ENCODE data around the gene UNK. TPM values are rescaled to one million over a fixed set of nuclear protein-coding genes. Genes with fewer than 3 reads are reported as not detected.

The UNK gene
- total and polyA plus RNA-seq, 7 experiments from 2014 or later = 21.5 to 49.8 (median 39.7) TPM

GRCh38 chr17:75739801-75740200, 44.8 kb upstream of the UNK start:
- Histone ChIP-seq H3K9me3 (ENCODE audit: control insufficient read depth in 2 of 3, low read length in 3 of 3) (no peaks in the 10 kb centered on the region), H3K4me1 (ENCODE audit: control insufficient read depth in 2 of 2, insufficient read depth in 2 of 2, low read length in 2 of 2) (no peaks in the 10 kb centered on the region), H3K27ac (ENCODE audit: low read depth, low read length) (no peak overlapping the region), H3K4me3 (ENCODE audit: low read length) (no peak overlapping the region), H3K27me3 (ENCODE audit: control insufficient read depth in 2 of 2, insufficient read depth in 2 of 2, low read length in 2 of 2) (no peaks in the 10 kb centered on the region), H3K36me3 (ENCODE audit: control insufficient read depth in 2 of 3, insufficient read depth in 3 of 3, low read length in 3 of 3) (no peaks in the 10 kb centered on the region)
- H3K27me3 Mint-ChIP-seq = no peaks in the 10 kb centered on the region
- ChIA-PET CTCF (interaction anchor here (0.6 kb wide), 1 partner anchor 33 kb away, joined by 3 read pairs; no protein-coding TSS in a partner anchor), POLR2A (no interaction called here)
- peaks cover 0 to 7% (median 0%) of the 10 kb centered on the region in 7 donors for H3K4me1 Mint-ChIP-seq
- no peak overlapping the region for H3K4me3 Mint-ChIP-seq
- DNase-seq (no peak), ATAC-seq (no peak)
- H3K36me3 Mint-ChIP-seq = peaks cover 0 to 3% (median 0%) of the 10 kb centered on the region in 5 donors
- no peak overlapping the region for H3K27ac Mint-ChIP-seq
- no peaks in the 10 kb centered on the region for H3K9me3 Mint-ChIP-seq
- intact Hi-C loops (cut with micrococcal nuclease) = no loop called here

DNA sequence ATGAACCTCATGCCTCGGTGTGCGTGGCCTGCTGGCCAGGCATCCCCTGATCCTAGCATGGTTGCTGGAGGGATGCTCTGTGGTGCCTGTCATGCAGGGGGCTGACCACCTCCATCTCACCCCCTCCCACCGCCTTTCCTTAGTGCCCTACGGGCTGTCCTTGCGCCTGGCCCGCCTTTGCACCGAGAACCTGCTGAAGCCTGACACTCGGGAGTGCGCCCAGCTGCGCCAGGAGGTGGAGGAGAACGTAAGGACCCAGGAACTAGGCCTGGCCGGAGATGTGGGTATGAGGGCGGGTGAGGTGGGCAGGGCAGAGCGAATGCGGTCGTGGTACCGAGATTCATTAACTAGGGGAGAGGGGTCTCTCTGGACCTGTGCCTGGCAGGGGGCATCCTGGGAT, 44.4 kb upstream of the UNK start:
- Mint-ChIP-seq H3K27ac (no peak overlapping the region), H3K9me3 (no peaks in the 10 kb centered on the region), H3K4me3 (no peak overlapping the region), H3K27me3 (no peaks in the 10 kb centered on the region), H3K36me3 (peaks cover 0 to 3% (median 0%) of the 10 kb centered on the region in 5 donors), H3K4me1 (peaks cover 0 to 7% (median 0%) of the 10 kb centered on the region in 7 donors)
- Histone ChIP-seq H3K27me3 (ENCODE audit: control insufficient read depth in 2 of 2, insufficient read depth in 2 of 2, low read length in 2 of 2) (no peaks in the 10 kb centered on the region), H3K4me1 (ENCODE audit: control insufficient read depth in 2 of 2, insufficient read depth in 2 of 2, low read length in 2 of 2) (no peaks in the 10 kb centered on the region), H3K27ac (ENCODE audit: low read depth, low read length) (no peak overlapping the region), H3K4me3 (ENCODE audit: low read length) (no peak overlapping the region), H3K9me3 (ENCODE audit: control insufficient read depth in 2 of 3, low read length in 3 of 3) (no peaks in the 10 kb centered on the region), H3K36me3 (ENCODE audit: control insufficient read depth in 2 of 3, insufficient read depth in 3 of 3, low read length in 3 of 3) (no peaks in the 10 kb centered on the region)
- ATAC-seq (no peak), DNase-seq (no peak)
- CTCF ChIA-PET = no interaction called here
- intact Hi-C loops (cut with micrococcal nuclease) = no loop called here
- POLR2A ChIA-PET = no interaction called here

- ATAC-seq (no peak), DNase-seq (no peak)
- Histone ChIP-seq H3K36me3 (ENCODE audit: control insufficient read depth in 2 of 3, insufficient read depth in 3 of 3, low read length in 3 of 3) (no peaks in the 10 kb centered on the region), H3K4me1 (ENCODE audit: control insufficient read depth in 2 of 2, insufficient read depth in 2 of 2, low read length in 2 of 2) (no peaks in the 10 kb centered on the region), H3K27ac (ENCODE audit: low read depth, low read length) (no peak overlapping the region), H3K27me3 (ENCODE audit: control insufficient read depth in 2 of 2, insufficient read depth in 2 of 2, low read length in 2 of 2) (no peaks in the 10 kb centered on the region), H3K9me3 (ENCODE audit: control insufficient read depth in 2 of 3, low read length in 3 of 3) (no peaks in the 10 kb centered on the region), H3K4me3 (ENCODE audit: low read length) (no peak overlapping the region)
- H3K27me3 Mint-ChIP-seq = no peaks in the 10 kb centered on the region
- ChIA-PET CTCF (no interaction called here), POLR2A (no interaction called here)
- peaks cover 0 to 7% (median 0%) of the 10 kb centered on the region in 7 donors for H3K4me1 Mint-ChIP-seq
- intact Hi-C loops (cut with micrococcal nuclease) = no loop called here
- no peak overlapping the region for H3K4me3 Mint-ChIP-seq
- H3K9me3 Mint-ChIP-seq = no peaks in the 10 kb centered on the region
- H3K27ac Mint-ChIP-seq = no peak overlapping the region
- peaks cover 0 to 1% (median 0%) of the 10 kb centered on the region in 5 donors for H3K36me3 Mint-ChIP-seq
Measured at GRCh38 chr17:75740631-75741077, 44.0 kb upstream of the UNK start.

- no peaks in the 10 kb centered on the region for H3K4me1 ChIP-seq (ENCODE audit: control insufficient read depth in 2 of 2, insufficient read depth in 2 of 2, low read length in 2 of 2)
- no peaks in the 10 kb centered on the region for H3K27me3 Mint-ChIP-seq
- intact Hi-C loops (cut with micrococcal nuclease) = no loop called here
- H3K27me3 ChIP-seq (ENCODE audit: control insufficient read depth in 2 of 2, insufficient read depth in 2 of 2, low read length in 2 of 2) = no peaks in the 10 kb centered on the region
- POLR2A ChIA-PET = no interaction called here
- no peak overlapping the region for H3K4me3 Mint-ChIP-seq
- H3K4me3 ChIP-seq (ENCODE audit: low read length) = no peak overlapping the region
- no peaks in the 10 kb centered on the region for H3K9me3 ChIP-seq (ENCODE audit: control insufficient read depth in 2 of 3, low read length in 3 of 3)
- no peaks in the 10 kb centered on the region for H3K36me3 Mint-ChIP-seq
- no peak overlapping the region for H3K27ac ChIP-seq (ENCODE audit: low read depth, low read length)
- CTCF ChIA-PET = interaction anchor here (0.6 to 1.0 kb wide), 3 partner anchors 69 to 573 kb away, joined by 3 to 4 read pairs (median 4); no protein-coding TSS in a partner anchor
- H3K27ac Mint-ChIP-seq = no peak overlapping the region
- no peak for DNase-seq
- no peak for ATAC-seq
- H3K9me3 Mint-ChIP-seq = no peaks in the 10 kb centered on the region
- H3K36me3 ChIP-seq (ENCODE audit: control insufficient read depth in 2 of 3, insufficient read depth in 3 of 3, low read length in 3 of 3) = no peaks in the 10 kb centered on the region
- H3K4me1 Mint-ChIP-seq = peaks cover 0 to 7% (median 0%) of the 10 kb centered on the region in 7 donors
Measured at GRCh38 chr17:75742337-75742736, 42.3 kb upstream of the UNK start.

DNA sequence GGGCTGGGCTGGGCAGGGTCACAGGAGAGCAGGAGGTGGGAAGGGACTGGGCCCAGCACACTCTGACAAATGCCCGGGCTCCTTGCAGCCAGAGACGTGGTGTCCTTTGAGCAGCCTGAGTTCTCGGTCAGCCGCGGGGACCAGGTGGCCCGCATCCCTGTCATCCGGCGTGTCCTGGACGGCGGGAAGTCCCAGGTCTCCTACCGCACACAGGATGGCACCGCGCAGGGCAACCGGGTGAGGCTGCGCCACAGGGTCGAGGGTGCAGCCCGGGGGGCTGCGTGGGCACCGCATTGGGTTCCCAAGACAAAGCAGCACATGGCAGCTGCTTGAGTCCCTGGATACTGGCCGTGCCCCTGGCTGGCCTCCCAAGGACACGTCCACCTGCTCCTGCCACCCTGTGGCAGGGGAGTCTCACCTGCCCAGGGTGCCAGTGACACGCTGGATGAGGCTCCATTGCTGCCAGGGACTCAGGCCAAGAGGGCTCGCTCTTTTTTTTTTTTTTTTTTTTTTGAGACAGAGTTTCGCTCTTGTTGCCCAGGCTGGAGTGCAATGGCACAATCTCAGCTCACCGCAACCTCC, 40.9 kb upstream of the UNK start:
- H3K4me1 Mint-ChIP-seq = peaks cover 3 to 6% (median 5%) of the 10 kb centered on the region in 7 donors
- no peaks in the 10 kb centered on the region for H3K9me3 ChIP-seq (ENCODE audit: control insufficient read depth in 2 of 3, low read length in 3 of 3)
- no peak overlapping the region for H3K4me3 ChIP-seq (ENCODE audit: low read length)
- no peak for ATAC-seq
- H3K9me3 Mint-ChIP-seq = no peaks in the 10 kb centered on the region
- H3K27ac ChIP-seq (ENCODE audit: low read depth, low read length) = no peak overlapping the region
- H3K27me3 ChIP-seq (ENCODE audit: control insufficient read depth in 2 of 2, insufficient read depth in 2 of 2, low read length in 2 of 2) = no peaks in the 10 kb centered on the region
- no peak overlapping the region for H3K27ac Mint-ChIP-seq
- H3K4me1 ChIP-seq (ENCODE audit: control insufficient read depth in 2 of 2, insufficient read depth in 2 of 2, low read length in 2 of 2) = no peaks in the 10 kb centered on the region
- H3K4me3 Mint-ChIP-seq = no peak overlapping the region
- no peaks in the 10 kb centered on the region for H3K36me3 ChIP-seq (ENCODE audit: control insufficient read depth in 2 of 3, insufficient read depth in 3 of 3, low read length in 3 of 3)
- intact Hi-C loops (cut with micrococcal nuclease) = no loop called here
- ChIA-PET POLR2A (no interaction called here), CTCF (interaction anchor here (0.6 to 8.1 kb wide), 5 partner anchors 10 to 142 kb away, joined by 3 to 106 read pairs (median 5); partner anchors contain the start of gene SMIM5)
- H3K36me3 Mint-ChIP-seq = no peaks in the 10 kb centered on the region
- peaks cover 0 to 5% (median 0%) of the 10 kb centered on the region in 5 donors for H3K27me3 Mint-ChIP-seq
- no peak for DNase-seq

DNA sequence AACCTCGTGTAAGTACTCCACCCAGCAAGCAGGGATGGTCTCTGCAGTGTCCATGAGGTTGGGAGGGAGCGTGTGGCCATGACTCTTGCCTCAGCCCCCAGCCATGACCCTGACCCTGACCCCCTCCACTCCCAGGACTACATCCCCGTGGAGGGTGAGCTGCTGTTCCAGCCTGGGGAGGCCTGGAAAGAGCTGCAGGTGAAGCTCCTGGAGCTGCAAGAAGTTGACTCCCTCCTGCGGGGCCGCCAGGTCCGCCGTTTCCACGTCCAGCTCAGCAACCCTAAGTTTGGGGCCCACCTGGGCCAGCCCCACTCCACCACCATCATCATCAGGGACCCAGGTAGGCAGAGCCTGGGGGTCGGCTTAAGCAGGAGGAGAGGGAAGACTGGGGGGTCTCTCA, 35.9 kb upstream of the UNK start:
- H3K9me3 Mint-ChIP-seq = no peaks in the 10 kb centered on the region
- Histone ChIP-seq H3K36me3 (ENCODE audit: control insufficient read depth in 2 of 3, insufficient read depth in 3 of 3, low read length in 3 of 3) (no peaks in the 10 kb centered on the region), H3K27ac (ENCODE audit: low read depth, low read length) (no peak overlapping the region), H3K4me1 (ENCODE audit: control insufficient read depth in 2 of 2, insufficient read depth in 2 of 2, low read length in 2 of 2) (peaks cover 0 to 5% of the 10 kb centered on the region in 2 donors), H3K4me3 (ENCODE audit: low read length) (no peak overlapping the region), H3K9me3 (ENCODE audit: control insufficient read depth in 2 of 3, low read length in 3 of 3) (no peaks in the 10 kb centered on the region), H3K27me3 (ENCODE audit: control insufficient read depth in 2 of 2, insufficient read depth in 2 of 2, low read length in 2 of 2) (no peaks in the 10 kb centered on the region)
- no peak for DNase-seq
- CTCF ChIA-PET = interaction anchor here (0.7 to 8.1 kb wide), 18 partner anchors 10 to 675 kb away, joined by 3 to 106 read pairs (median 6); partner anchors contain the start of genes GALK1, SMIM5 and TRIM65
- no peak overlapping the region for H3K4me3 Mint-ChIP-seq
- H3K27me3 Mint-ChIP-seq = peaks cover 0 to 5% (median 0%) of the 10 kb centered on the region in 5 donors
- H3K36me3 Mint-ChIP-seq = no peaks in the 10 kb centered on the region
- intact Hi-C loops (cut with micrococcal nuclease) = loop anchor here in 1 of 2 donors (1.0 to 2.0 kb wide), 2 partner anchors 14 to 82 kb away; partner anchors contain the start of genes RECQL5 and SAP30BP
- no peak overlapping the region for H3K27ac Mint-ChIP-seq
- H3K4me1 Mint-ChIP-seq = peaks cover 6 to 17% (median 11%) of the 10 kb centered on the region in 7 donors
- POLR2A ChIA-PET = interaction anchor here (0.6 to 1.0 kb wide), 2 partner anchors 28 to 318 kb away, joined by 3 read pairs; no protein-coding TSS in a partner anchor
- ATAC-seq = no peak
